Neural cell (in vitro differentiated cells): ENCODE data around the gene MBD3L5.

ENCODE experiments used
- CTCF ChIP-seq: fragments of 450-650 bp; IDR thresholded peaks from 2 replicates; pipeline ENCODE4 v1.5.1; 2014; ENCODE audit warnings: antibody characterized with exemption, mild to moderate bottlenecking, moderate library complexity; ENCODE audit not compliant: poor library complexity, severe bottlenecking
- EP300 ChIP-seq: fragments of 450-650 bp; conservative IDR thresholded peaks from 2 replicates; pipeline ENCODE4 v1.6.1; 2014; ENCODE audit warnings: antibody characterized with exemption, mild to moderate bottlenecking, moderate library complexity; ENCODE audit not compliant: poor library complexity, severe bottlenecking
- EZH2 ChIP-seq: fragments of 200-600, 300-800 bp; shearing (Covaris generic), sonication (generic); IDR thresholded peaks from 2 replicates; pipeline ENCODE4 v1.6.1; 2014; ENCODE audit warnings: antibody characterized with exemption, low read length, borderline replicate concordance, mild to moderate bottlenecking; ENCODE audit not compliant: insufficient read depth, poor library complexity, severe bottlenecking
- POLR2AphosphoS5 ChIP-seq: IDR thresholded peaks from 2 replicates; pipeline ENCODE4 v1.6.1; 2012
- RAD21 ChIP-seq: fragments of 450-650 bp; conservative IDR thresholded peaks from 2 replicates; pipeline ENCODE4 v1.6.1; 2014; ENCODE audit warnings: antibody characterized with exemption, mild to moderate bottlenecking, moderate library complexity
- TAF1 ChIP-seq: IDR thresholded peaks from 2 replicates; pipeline ENCODE4 v1.6.1; 2012; ENCODE audit warnings: low read depth
- TF ChIP-seq, protein P1 (sequence below): IDR thresholded peaks from 2 replicates; pipeline ENCODE4 v1.6.1; 2012; ENCODE audit warnings: borderline replicate concordance

- TF ChIP-seq CTCF (no peak), RAD21 (no peak), EZH2 (no peak), EP300 (no peak), TAF1 (no peak), POLR2AphosphoS5 (no peak)
- TF ChIP-seq, protein P1, sequence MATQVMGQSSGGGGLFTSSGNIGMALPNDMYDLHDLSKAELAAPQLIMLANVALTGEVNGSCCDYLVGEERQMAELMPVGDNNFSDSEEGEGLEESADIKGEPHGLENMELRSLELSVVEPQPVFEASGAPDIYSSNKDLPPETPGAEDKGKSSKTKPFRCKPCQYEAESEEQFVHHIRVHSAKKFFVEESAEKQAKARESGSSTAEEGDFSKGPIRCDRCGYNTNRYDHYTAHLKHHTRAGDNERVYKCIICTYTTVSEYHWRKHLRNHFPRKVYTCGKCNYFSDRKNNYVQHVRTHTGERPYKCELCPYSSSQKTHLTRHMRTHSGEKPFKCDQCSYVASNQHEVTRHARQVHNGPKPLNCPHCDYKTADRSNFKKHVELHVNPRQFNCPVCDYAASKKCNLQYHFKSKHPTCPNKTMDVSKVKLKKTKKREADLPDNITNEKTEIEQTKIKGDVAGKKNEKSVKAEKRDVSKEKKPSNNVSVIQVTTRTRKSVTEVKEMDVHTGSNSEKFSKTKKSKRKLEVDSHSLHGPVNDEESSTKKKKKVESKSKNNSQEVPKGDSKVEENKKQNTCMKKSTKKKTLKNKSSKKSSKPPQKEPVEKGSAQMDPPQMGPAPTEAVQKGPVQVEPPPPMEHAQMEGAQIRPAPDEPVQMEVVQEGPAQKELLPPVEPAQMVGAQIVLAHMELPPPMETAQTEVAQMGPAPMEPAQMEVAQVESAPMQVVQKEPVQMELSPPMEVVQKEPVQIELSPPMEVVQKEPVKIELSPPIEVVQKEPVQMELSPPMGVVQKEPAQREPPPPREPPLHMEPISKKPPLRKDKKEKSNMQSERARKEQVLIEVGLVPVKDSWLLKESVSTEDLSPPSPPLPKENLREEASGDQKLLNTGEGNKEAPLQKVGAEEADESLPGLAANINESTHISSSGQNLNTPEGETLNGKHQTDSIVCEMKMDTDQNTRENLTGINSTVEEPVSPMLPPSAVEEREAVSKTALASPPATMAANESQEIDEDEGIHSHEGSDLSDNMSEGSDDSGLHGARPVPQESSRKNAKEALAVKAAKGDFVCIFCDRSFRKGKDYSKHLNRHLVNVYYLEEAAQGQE = no peak
These were observed 24.2 kb upstream of the MBD3L5 start for GRCh38 chr19:7006135-7006704.
